ENCODE data around the gene ATAD1.
"Not testable (repeated sequence)": the region's sequence is repeated elsewhere in the genome, so short reads cannot be mapped to it uniquely, and the experiment has no call there.

The ATAD1 gene

DNA sequence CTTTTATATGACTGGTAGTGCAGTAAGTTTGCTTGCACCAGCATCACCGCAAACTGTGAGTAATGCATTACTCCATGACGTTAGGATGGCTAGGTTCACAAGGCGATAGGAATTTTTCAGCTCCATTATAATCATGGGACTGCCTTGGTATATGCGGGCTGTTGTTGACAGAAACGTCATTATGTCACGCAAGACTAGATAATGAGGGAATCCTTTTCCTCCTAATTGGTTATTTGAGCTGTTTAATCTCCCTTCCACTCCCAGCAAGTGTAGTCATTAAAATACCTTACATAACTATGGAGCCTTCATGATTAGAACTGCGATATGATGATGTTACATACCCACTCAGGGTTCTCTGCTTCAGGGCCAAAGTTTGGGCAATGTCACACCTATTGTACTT, 28.0 kb upstream of the ATAD1 start:
- DNase-seq (ENCODE audit: low spot score) = peak; percentile 23

DNA sequence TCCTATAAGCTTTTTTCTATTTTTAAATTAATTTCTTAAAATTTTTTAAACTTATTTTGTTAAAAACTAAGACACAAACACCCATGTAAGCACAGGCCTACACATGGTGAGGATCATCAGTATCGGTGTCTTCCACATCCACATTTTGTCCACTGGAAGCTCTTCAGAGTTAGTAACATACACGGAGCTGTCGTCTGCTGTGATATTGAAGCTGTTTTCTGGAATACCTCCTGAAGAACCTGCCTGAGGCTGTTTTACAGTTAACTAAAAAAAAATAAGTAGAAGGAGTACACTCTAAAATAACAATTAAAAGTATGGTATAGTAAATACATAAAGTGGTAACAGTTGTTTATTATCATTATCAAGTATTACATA, 27.6 kb upstream of the ATAD1 start:
- no peak for DNase-seq (ENCODE audit: low spot score)

DNA sequence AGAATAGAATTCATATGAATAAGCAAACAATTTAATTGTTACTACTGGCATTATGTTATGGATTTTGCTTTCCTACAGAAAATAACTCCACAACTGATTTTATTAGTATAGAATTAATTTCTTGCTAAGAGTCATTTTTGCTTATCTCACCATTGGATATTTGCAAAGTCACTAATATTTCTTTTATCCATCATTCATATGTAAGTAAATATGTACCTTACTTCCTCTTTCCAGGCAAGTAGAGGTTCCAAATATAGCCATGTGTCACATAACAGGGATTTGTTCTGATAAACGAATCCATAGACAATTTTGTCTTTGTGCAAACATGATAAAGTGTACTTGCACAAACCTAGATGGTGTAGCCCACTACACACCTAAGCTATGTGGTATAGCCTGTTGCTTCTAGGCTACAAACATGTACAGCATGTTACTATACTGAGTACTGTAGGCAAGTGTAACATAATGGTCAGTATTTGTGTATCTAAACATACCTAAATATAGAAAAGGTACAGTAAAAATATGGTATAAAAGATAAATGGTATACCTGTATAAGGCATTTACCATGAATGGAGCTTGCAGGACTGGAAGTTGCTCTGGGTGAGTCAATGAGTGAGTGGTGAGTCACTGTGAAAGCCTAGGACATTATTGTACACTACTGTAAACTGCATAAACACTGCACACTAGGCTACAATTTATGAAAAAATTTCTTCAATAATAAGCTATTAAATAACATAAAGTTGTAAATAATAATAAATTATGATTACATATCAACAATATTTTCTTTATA, 27.0 kb upstream of the ATAD1 start:
- no peak for DNase-seq (ENCODE audit: low spot score)

DNA sequence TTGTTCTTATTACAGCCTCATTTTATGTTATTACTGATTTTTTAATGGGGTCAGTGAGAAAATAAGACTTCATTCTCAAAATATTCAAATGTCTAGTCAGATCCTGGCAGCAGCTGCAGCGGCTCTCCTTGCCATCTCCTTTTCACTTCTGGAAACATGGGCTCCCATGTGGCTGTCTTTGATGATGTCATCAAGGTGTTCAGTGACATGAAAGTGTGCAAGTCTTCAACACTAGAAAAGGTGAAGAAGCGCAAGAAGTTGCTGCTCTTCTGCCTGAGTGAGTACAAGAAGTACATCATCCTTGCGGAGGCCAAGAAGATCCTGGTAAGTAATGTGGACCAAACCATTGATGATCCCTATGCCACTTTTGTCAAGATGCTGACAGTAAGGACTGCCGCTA, 25.7 kb upstream of the ATAD1 start:
- no peak for DNase-seq (ENCODE audit: low spot score)

DNA sequence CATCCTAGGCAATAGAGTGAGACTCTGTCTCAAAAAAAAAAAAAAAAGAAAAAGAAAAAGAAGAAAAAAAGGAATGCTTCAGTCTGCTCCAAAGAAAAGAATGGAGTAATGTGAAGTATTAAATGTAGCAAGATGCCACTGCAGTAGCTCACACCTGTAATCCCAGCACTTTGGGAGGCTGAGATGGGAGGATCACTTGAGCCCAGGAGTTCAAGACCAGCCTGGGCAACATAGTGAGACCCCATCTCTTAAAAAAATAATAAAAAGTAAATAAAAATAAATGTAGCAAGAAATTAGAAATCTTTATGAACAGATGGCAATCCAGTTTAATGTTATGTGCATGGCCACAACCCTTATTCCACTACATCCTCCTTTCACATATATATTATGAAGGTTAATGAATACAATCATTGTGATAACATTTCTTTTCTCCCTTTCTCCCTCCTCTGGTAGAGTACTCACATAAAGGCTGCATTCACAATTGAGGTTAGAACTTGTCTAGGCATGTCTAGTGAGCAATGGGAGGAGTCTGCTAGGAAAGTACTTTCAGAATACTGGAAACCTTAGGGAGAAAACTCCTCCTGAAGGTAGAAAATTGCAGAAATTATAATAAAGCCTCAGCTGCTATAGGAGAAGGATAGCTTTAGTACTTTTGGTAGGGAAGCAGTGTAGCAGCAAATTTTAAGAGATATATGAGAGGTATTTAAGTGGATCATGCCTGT, 24.9 kb upstream of the ATAD1 start:
- peak; percentile 16 for DNase-seq (ENCODE audit: low spot score)

DNA sequence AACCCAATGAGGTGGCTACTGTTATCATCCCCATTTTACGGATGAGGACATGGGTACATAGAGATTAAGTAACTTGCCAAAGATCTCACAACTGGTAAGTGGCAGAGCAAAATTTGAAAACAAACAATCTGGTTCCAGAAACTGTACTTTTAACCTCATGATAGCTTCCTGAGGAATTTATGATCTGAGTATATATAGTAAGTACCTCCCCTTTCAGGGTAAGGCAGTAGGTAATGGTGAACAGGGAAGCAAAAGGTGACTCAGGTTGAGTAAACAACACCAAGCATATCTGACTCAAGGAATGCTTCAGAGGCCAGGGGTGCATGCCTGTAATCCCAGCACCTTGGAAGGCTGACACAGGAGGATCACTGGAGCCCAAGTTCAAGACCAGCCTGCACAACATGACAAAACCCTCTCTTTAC, 24.2 kb upstream of the ATAD1 start:
- no peak for DNase-seq (ENCODE audit: low spot score)

DNA sequence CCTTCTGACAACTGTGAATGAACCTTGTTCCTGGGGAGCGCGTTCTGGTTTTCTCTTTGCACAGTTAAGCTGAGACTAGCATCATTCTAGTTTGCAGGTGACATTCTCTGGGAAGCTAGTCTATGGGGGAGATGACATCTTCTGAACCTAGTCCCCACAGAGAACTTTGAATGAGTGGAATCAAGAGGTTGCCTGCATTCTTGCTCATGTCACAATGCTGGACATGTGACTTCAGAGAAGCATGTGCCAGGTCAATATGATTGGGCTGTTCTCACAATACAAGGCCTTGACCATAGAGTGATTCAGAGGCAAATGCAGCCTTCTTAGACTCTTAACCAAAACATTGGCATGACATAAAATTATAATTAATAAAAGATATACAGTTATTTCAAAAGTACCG, 23.2 kb upstream of the ATAD1 start:
- no peak for DNase-seq (ENCODE audit: low spot score)

DNA sequence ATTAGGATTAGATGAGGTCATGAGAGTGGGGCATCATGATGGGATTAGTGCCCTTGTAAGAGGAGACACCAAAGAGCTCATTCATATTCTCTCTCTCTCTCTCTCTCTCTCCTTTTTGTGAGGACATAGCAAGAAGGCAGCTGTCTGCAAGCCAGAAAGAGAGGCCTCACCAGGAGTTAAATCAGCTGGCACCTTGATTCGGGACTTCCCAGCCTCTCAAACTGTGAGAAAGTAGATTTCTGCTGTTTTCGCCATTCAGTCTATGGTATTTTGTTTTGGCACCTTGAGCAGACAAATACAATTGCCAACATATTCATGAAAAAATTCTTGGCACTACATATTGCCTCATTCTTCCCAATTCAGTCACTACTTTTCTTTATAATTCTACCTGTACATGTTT, 20.6 kb upstream of the ATAD1 start:
- DNase-seq (ENCODE audit: low spot score) = no peak

DNA sequence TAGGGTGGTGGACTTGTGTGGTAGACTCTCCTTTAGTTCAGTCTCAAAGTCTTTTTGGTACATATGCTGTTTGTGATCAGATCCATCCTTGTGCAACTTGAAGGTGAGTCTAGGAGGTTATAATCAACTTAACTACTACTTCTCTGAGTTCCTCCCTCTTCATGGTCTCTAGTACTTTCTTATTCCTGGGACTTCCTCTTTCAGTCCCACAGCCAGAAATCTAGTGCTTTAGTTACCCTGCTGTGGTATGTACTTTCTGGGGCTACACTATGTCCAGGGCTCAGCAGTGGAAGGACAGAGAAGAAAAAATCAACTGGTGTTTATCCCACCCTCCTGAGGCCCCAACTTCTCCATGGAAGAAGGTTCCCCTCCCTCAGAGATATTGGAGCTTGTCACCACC, 19.4 kb upstream of the ATAD1 start:
- no peak for DNase-seq (ENCODE audit: low spot score)

DNA sequence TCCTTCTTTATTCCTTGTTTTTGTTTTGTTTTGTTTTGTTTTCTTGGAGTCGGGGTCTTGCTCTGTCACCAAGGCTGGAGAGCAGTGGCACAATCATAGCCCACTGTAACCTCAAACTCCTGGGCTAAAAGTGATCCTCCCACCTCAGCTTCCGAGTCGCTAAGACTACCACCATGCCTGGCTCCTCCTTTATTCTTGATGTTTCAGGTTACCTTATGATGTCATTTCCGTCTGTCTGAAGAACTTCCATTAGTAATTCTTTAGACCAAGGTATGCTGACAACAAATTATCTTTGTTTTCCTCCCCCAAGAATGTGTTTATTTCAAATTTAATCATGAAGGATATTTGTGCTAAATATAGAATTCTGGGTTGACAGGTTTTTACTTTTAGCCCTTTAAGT, 18.1 kb upstream of the ATAD1 start:
- no peak for DNase-seq (ENCODE audit: low spot score)

DNA sequence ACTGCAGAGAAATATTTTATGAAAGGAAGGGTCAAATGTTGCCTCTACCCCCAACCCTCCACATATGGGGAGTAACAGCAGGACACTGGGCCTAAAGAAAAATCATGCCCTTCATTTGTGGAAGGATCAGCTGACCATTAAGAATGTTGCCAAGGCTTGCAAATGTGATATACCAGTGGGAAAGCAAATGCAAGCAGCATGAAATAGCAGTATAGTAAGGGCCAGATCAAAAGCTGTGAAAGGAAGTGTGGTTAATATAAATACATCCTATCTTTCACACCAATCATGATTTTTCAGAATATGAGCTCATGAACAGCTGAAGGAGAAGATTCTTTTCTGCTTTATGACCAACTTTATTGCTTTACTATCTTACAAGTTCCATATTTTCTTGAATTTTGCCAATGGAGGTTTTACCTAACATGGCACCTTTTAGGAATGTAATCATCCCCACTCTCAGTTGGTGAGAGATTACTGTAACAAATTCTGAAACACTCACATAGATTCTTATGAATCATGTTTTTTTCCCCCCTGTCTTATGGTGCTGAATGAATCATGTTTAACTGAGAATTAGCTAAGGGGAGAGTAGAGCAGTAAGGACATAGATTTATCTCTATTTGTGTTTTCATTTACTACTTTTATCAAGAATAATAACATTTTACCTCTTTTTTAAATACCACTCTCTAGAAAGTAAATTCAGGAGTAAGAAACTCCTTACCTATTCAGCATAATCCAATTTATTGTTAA, 12.1 kb upstream of the ATAD1 start:
- no peak for DNase-seq (ENCODE audit: low spot score)

DNA sequence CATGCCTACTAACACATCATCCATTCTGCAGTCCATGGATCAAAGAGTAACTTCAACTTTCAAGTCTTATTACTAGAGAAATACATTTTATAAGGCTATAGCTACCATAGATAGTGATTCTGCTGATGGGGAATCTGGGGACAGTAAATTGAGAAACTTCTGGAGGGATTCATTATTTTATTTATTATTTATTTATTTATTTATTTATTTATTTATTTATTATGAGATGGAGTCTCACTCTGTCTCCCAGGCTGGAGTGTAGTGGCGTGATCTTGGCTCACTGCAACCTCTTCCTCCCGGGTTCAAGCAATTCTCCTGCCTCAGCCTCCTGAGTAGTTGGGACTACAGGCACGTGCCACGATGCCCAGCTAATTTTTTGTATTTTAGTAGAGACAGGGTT, 11.0 kb upstream of the ATAD1 start:
- DNase-seq (ENCODE audit: low spot score) = not testable (repeated sequence)

DNA sequence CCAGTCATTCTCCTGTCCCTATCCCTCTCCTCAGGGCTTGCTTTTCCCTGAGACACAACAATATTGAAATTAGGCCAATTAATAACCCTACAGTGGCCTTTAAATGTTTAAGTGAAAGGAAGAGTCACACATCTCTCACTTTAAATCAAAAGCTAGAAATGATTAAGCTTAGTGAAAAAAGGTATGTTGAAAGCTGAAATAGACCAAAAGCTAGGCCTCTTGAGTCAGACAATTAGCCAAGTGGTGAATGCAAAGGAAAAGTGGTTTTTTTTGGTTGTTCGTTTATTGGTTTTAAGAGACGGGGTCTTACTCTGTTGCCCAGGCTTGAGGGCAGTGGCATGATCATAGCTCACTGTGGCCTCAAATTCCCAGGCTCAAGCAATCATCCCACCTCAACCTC, 9.7 kb upstream of the ATAD1 start:
- DNase-seq (ENCODE audit: low spot score) = no peak

DNA sequence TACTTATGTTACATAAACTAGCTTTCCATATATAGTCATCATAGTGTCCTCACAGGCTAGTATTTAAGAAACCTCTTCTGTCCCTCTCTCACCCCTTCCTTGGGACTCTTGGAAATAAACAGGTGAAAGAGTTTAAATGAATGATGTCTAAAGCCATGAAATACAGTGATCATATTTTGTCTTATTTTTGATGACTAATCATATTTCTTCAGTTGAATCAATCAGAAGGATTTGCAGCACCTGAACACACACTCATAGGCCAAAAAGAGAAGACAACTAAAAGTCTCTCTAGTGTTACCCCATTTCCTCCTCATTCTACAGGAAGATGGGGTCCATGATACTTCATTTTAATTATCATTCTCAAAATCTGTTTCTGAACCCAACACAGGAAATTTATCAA, 8.6 kb upstream of the ATAD1 start:
- no peak for DNase-seq (ENCODE audit: low spot score)

DNA sequence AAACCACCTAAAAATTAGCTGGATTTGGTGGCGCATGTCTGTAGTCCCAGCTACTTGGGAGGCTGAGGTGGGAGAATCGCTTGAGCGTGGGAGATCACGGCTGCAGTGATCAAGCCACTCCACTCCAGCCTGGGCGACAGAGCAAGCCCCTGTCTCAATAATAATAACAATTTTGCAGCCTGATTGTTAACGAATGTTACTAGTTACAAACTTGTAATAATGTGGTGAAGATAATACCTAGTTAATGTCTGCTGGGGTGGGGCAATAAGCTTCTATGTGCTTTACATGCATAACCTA, 1.2 kb upstream of the ATAD1 start:
- DNase-seq (ENCODE audit: low spot score) = no peak

DNA sequence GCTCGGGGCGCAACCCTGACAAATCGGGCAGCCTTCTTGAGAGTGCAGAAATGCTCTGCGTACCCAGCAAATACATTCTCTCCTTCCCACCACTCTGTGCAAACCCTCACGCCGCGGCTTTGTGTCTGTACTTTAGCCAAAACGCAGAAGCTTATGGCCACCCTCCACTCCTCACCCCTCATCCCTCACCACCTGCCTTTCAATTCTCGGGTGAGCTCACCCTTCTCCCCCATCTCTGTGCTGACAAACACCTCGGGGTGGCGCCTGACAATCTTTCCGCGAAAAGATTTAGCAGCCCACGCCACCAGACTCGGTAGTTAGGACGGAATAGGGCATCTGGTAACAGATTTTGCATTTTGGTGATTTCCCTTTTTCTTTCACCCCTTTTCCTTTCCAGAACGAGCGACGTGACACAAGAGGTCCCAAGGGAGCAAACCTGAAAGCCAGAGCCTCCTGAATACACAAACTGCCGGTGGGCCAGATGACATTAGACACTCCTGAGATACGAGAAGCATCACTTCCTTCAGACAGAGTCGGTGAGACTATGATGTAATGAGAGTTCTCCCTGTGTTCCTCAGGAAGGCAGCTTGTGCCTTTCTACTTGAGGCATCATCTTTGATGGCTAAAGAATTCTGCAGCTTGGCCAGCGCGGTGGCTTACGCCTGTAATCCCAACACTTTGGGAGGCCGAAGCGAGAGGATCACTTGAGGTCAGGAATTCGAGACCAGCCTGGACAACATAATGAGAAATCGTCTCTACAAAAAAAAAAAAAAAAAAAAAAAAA, 671 bp upstream of the ATAD1 start:
- peak; percentile 7 for DNase-seq (ENCODE audit: low spot score)

DNA sequence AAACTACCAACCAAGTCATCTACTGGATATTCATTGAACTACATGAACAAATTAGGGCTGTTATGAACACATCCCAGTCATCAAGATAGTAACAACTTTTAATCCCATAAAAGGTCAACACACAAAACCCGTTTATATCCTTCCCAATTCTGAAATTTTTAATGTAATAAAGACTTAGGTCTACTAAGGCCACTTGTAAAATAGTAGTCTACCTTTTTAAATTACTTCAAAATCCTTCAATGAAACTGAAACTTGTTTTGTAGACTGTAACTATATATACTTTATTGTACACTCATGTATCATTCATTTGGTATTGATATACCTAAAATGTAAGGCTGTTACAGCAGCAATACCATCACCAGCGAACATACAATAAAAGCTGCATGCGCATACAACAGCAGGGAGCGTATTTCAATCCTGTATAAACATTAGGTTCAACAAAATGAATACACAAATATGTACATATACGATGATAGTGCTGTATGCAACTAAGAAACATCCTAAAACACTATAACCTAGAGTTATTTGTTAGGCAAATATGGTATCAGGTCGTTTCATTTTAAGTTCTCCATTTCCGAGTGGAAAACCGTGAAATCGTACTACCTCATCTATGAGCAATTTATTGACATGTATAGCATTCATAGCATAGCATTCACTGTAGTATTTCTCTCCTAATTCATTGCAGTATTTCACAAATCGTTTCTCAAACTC, 973 bp downstream of the ATAD1 start:
- DNase-seq (ENCODE audit: low spot score) = no peak

DNA sequence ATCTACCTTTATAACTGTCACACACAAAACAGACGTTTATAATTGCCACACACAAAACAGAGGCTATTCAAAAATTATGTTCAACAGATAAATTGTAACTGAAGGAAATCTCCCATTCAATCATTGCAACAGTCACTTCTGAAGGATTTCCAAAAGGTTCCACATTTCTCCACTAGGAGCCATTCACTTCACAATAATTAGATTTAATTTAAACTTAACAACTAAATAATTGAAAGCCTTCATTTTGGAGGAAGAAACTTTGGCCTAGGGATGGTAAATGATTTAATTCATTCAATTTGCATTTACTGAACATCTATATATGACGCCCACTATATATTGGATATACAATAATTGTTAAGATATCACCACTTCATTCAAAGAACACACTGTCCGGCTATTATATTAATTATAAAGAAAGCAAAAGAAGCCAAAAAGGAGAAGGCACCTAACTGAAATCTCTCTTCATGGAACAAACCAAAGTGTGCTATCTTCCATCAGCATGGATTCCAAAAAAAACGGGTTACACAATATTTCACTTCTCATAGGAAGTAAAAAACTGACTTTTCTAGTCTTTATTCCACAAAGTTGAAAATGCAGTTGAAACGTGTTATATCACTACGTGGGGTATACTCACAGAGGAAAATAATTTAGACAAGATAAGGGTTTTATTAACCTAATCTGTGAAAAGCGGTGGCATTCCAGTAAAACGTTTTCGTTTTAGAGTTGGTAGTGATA, 1.7 kb downstream of the ATAD1 start:
- no peak for DNase-seq (ENCODE audit: low spot score)

DNA sequence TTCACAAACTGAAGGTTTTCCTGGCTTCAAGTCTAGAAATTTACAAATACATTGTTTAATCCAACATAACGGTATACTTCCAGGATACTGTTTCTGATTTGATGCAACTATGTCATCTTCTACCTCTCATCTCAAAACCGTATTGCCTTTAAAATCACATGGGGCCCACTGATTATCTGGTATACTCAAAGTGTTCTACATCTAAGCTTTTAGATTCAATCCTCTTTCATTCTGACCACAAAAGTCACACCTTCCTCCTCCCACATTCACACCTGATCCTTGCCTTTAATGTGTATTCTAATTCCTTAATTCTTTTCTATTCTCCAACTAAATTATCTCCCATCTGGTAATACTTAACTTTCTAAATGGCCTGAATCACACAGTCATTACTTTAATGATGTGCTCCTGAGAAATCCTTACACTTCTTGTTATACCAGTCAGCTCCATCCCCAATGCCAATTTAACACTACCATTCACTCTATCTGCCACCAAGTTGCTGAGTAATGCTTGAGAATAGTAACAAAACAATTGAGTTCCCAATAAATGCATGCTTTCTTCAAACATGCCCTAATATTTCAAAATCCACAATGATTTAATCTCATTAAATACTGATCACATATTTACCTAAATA, 13.0 kb downstream of the ATAD1 start:
- no peak for DNase-seq (ENCODE audit: low spot score)

DNA sequence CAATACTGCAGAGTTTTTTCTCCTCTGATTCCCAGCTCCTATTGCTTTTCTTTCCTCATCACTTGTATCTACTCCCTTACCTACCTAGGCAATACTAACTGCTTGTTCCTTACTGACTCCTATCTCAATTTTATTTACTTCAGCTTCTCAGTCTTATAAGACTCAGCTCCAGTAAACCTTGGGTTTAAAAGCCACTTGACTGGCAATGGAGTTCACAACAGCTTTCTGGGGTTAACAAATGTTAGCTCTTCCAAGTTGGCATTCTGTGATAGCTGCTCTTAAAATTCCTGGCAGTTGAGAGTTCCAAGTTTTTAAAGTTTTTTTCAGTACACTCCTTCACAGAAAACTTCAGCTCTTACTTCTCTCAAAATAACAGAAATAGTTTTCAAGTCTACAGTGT, 14.2 kb downstream of the ATAD1 start:
- no peak for DNase-seq (ENCODE audit: low spot score)

DNA sequence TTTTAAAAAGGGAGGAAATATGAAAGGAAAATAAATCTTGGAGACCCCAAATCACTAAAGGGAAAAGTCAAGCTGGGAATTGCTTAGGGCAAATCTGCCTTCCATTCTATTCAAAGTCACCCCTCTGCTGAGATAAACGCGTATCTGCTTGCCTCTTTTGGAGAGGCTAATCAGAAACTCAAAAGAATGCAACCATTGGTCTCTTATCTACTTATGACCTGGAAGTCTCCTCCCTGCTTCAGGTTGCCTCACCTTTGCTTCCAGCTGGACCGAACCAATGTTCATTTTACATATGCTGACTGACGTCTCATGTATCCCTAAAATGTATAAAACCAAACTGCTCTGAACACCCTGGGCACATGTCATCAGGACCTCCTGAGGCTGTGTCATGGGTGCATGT, 14.7 kb downstream of the ATAD1 start:
- DNase-seq (ENCODE audit: low spot score) = no peak
